Nephron progenitor cell (in vitro differentiated cells): Measurements from ENCODE around the gene HECTD1.
"Not testable (repeated sequence)": the region's sequence is repeated elsewhere in the genome, so short reads cannot be mapped to it uniquely, and the experiment has no call there.

Experiments
- DNase-seq: peaks from one replicate; pipeline ENCODE4 v3.0.0; 2021
- H3K27ac Mint-ChIP-seq: 2 replicates; pipeline ENCODE4 v1.8.0; 2021; ENCODE audit warnings: mild to moderate bottlenecking, moderate library complexity, mixed read lengths
- H3K27me3 Mint-ChIP-seq: 2 replicates; pipeline ENCODE4 v1.8.0; 2021; ENCODE audit warnings: mild to moderate bottlenecking, low read depth, mixed read lengths; ENCODE audit not compliant: poor library complexity
- H3K36me3 Mint-ChIP-seq: 2 replicates; pipeline ENCODE4 v1.8.0; 2021; ENCODE audit warnings: low read depth, mixed read lengths
- H3K4me1 Mint-ChIP-seq: 2 replicates; pipeline ENCODE4 v1.8.0; 2021; ENCODE audit warnings: mixed read lengths
- H3K4me3 Mint-ChIP-seq: 2 replicates; pipeline ENCODE4 v1.8.0; 2021; ENCODE audit warnings: mild to moderate bottlenecking, moderate library complexity, mixed read lengths
- H3K9me3 Mint-ChIP-seq: 2 replicates; pipeline ENCODE4 v1.8.0; 2021; ENCODE audit warnings: mild to moderate bottlenecking, moderate library complexity, mixed read lengths
- TF ChIP-seq, protein P1 (sequence below): fragments of 200-600 bp; sonication (generic); IDR thresholded peaks from 2 replicates; pipeline ENCODE4 v1.5.0; 2021; ENCODE audit warnings: antibody characterized with exemption

Gene HECTD1

GRCh38 chr14:31252865-31253264 lies 45.3 kb upstream of the HECTD1 start:
- H3K36me3 Mint-ChIP-seq, result no peaks in the 10 kb centered on the region
- no peaks in the 10 kb centered on the region for H3K4me1 Mint-ChIP-seq
- TF ChIP-seq, protein P1, sequence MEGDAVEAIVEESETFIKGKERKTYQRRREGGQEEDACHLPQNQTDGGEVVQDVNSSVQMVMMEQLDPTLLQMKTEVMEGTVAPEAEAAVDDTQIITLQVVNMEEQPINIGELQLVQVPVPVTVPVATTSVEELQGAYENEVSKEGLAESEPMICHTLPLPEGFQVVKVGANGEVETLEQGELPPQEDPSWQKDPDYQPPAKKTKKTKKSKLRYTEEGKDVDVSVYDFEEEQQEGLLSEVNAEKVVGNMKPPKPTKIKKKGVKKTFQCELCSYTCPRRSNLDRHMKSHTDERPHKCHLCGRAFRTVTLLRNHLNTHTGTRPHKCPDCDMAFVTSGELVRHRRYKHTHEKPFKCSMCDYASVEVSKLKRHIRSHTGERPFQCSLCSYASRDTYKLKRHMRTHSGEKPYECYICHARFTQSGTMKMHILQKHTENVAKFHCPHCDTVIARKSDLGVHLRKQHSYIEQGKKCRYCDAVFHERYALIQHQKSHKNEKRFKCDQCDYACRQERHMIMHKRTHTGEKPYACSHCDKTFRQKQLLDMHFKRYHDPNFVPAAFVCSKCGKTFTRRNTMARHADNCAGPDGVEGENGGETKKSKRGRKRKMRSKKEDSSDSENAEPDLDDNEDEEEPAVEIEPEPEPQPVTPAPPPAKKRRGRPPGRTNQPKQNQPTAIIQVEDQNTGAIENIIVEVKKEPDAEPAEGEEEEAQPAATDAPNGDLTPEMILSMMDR, result no peak
- no peak overlapping the region for H3K4me3 Mint-ChIP-seq
- peaks cover 3% of the 10 kb centered on the region for H3K27me3 Mint-ChIP-seq
- H3K27ac Mint-ChIP-seq, result no peak overlapping the region
- DNase-seq, result no peak
- H3K9me3 Mint-ChIP-seq, result no peaks in the 10 kb centered on the region

- no peak overlapping the region for H3K27ac Mint-ChIP-seq
- no peak overlapping the region for H3K4me3 Mint-ChIP-seq
- peaks cover 3% of the 10 kb centered on the region for H3K27me3 Mint-ChIP-seq
- no peaks in the 10 kb centered on the region for H3K36me3 Mint-ChIP-seq
- H3K9me3 Mint-ChIP-seq, result no peaks in the 10 kb centered on the region
- TF ChIP-seq, protein P1, result no peak
- H3K4me1 Mint-ChIP-seq, result no peaks in the 10 kb centered on the region
- DNase-seq, result no peak
Measured at GRCh38 chr14:31251028-31251958, 43.7 kb upstream of the HECTD1 start.

GRCh38 chr14:31244626-31245025 lies 37.0 kb upstream of the HECTD1 start:
- Mint-ChIP-seq H3K27ac (no peak overlapping the region), H3K36me3 (no peaks in the 10 kb centered on the region), H3K27me3 (no peaks in the 10 kb centered on the region), H3K4me1 (no peaks in the 10 kb centered on the region), H3K4me3 (no peak overlapping the region), H3K9me3 (no peaks in the 10 kb centered on the region)
- TF ChIP-seq, protein P1, result no peak
- no peak for DNase-seq

DNA sequence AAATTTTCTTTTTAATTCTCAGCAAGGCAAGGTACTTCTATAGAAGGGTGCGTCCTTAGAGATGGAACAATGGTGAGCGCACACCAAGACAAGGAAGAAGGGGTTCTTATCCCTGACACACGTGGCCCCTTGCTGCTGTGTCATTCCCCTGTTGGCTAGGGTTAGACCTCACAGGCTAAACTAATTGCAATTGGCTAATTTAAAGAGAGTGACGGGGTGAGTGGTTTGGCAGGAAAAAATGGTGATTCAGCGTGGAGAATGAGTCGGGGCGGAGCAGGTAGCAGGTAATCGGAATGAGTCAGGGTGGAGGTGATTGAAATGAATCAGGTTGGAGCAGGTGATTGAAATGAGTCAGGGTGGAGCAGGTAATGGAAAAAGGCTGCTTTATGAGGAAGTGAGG lies 36.3 kb upstream of the HECTD1 start:
- Mint-ChIP-seq H3K27me3 (no peaks in the 10 kb centered on the region), H3K27ac (no peak overlapping the region), H3K4me3 (no peak overlapping the region), H3K36me3 (no peaks in the 10 kb centered on the region), H3K9me3 (no peaks in the 10 kb centered on the region), H3K4me1 (no peaks in the 10 kb centered on the region)
- DNase-seq, result no peak
- TF ChIP-seq, protein P1, result no peak

DNA sequence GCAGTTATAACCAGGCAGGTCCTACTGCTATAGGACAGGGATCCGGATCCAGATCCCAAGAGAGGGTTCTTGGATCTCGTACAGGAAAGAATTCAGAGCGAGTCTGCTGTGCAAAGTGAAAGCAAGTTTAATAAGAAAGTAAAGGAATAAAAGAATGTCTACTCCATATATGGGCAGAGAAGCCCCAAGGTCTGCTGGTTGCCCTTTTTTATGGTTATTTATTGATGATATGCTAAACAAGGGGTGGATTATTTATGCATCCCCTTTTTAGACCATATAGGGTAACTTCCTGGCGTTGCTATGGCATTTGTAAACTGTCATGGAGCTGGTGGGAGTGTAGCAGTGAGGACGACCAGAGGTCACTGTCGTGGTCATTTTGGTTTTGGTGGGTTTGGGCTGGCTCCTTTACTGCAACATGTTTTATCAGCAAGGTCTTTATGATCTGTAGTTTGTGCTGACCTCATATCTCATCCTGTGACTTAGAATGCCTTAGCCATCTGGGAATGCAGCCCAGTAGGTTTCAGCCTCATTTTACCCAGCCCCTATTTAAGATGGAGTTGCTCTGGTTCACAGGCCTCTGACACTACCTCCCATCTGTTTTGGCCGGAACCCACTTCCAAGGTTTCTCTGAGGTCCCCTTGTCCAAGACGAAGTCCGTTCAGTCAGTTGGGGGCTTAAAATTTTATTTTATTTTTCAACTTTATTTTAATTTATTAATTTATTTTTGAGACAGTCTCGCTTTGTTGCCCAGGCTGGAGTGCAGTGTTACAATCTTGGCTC lies 34.8 kb upstream of the HECTD1 start:
- H3K4me3 Mint-ChIP-seq, DNase-seq, H3K9me3 Mint-ChIP-seq, H3K4me1 Mint-ChIP-seq, H3K27me3 Mint-ChIP-seq, H3K36me3 Mint-ChIP-seq: not testable (repeated sequence)
- H3K27ac Mint-ChIP-seq, result peak overlapping the region; percentile 38

DNA sequence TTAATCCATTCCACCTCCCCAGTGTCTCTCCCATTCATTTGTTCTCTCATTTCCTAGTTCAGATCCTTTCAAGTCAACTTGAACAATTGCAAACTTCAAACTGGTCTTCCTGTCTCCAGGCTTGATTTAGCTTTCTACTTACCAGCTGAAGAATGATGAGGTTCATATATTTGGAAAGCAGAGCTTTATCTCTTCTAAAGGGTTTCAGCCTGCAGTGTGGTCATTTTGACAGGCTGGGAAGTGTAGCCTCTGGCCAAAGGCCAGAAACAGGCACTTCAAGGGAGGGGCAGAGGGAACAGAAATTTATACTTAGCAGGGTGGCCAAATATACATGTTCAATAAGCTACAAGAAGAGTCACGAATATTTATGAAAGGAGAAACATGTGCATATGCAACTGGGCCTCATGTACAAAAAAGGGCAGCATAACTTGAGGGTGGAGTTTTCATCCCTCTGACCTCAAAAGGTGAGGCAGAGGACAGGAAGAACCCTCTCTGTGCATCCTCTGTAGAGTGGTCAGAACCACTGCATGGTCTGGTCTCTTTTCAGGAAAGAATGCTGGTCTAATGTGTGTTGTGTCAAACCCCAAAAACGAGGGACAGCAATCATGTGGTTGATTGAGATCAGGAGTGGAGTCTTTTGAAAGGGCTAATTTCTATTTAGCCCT lies 34.0 kb upstream of the HECTD1 start:
- TF ChIP-seq, protein P1, result no peak
- Mint-ChIP-seq H3K9me3 (no peaks in the 10 kb centered on the region), H3K27me3 (no peaks in the 10 kb centered on the region), H3K36me3 (no peaks in the 10 kb centered on the region), H3K27ac (no peak overlapping the region), H3K4me3 (no peak overlapping the region), H3K4me1 (no peaks in the 10 kb centered on the region)
- no peak for DNase-seq
